ENCODE results near the gene MAGI2. TPM values are rescaled to one million over a fixed set of nuclear protein-coding genes. Genes with fewer than 3 reads are reported as not detected.

The MAGI2 gene
- total RNA-seq, 1 experiment from 2014 or later = 14.3 TPM

DNA sequence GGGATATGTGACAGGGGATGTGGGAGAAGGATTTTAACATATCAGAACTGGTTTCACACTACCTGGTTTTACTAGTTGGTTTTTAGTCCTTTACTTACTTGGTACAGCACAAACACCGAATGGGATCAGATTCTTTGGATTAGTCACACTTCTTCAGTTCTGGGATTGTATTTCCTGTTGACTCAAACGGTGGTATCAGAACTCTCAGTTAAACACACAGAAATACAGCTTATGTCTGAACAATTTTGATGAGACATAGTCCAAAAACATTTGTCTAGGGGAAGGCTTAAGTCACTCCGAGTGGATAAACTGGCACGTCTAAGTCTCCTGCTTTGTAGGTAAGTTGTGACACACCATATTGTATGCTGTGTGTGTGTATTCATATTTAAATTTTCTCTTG, 1174.4 kb downstream of the MAGI2 start:
- H3K36me3 Mint-ChIP-seq (ENCODE audit: insufficient read depth in 1 of 3, low read depth in 3 of 3) = peaks cover 0 to 5% (median 0%) of the 10 kb centered on the region in 3 experiments; a peak in 1 of 7 replicates
- Histone ChIP-seq H3K4ac (ENCODE audit: low read depth, low read length) (no peak overlapping the region), H4K91ac (ENCODE audit: insufficient read length, low read depth, low read length) (no peak overlapping the region), H2BK5ac (ENCODE audit: insufficient read length, low read length) (no peak overlapping the region), H3K56ac (ENCODE audit: insufficient read length, low read depth, low read length) (no peak overlapping the region), H3K23me2 (ENCODE audit: insufficient read length, low read depth, low read length, poor library complexity, severe bottlenecking) (no peaks in the 10 kb centered on the region), H3K79me1 (ENCODE audit: insufficient read depth, low read depth, low read length, poor library complexity, severe bottlenecking) (no peaks in the 10 kb centered on the region), H2BK12ac (ENCODE audit: insufficient read length, low read depth, low read length) (no peak overlapping the region), H3T11ph (ENCODE audit: low read length) (no peak overlapping the region), H2BK20ac (ENCODE audit: low read depth, low read length, poor library complexity, severe bottlenecking) (no peak overlapping the region), H3K79me2 (ENCODE audit: insufficient read depth, low read length) (no peaks in the 10 kb centered on the region), H3K9me3 (ENCODE audit: control insufficient read depth, low read depth, low read length) (no peaks in the 10 kb centered on the region), H2AK5ac (ENCODE audit: insufficient read length, low read length) (no peak overlapping the region), H2BK120ac (ENCODE audit: low read depth, low read length, poor library complexity, severe bottlenecking) (no peak overlapping the region), H3K14ac (ENCODE audit: insufficient read depth, low read length) (no peak overlapping the region), H3K23ac (ENCODE audit: insufficient read length, low read depth, low read length) (no peak overlapping the region), H4K5ac (ENCODE audit: insufficient read length, low read depth, low read length) (no peak overlapping the region), H2AFZ (ENCODE audit: low read length) (no peak overlapping the region), H3K4me1 (ENCODE audit: insufficient read depth, low read length) (no peaks in the 10 kb centered on the region), H3K9ac (ENCODE audit: extremely low read depth, insufficient read length, low read length) (no peak overlapping the region), H4K8ac (replicated peaks; ENCODE audit: insufficient read length, low read depth, low read length) (no peak overlapping the region), H2BK15ac (ENCODE audit: low read depth, low read length) (no peak overlapping the region), H3K27ac (ENCODE audit: insufficient read length, low read depth, low read length) (no peak overlapping the region), H4K20me1 (ENCODE audit: control insufficient read depth, insufficient read depth, insufficient read length) (no peaks in the 10 kb centered on the region), H3K18ac (ENCODE audit: insufficient read length, low read depth, low read length) (no peak overlapping the region), H3K27me3 (ENCODE audit: insufficient read depth, low read length) (no peaks in the 10 kb centered on the region), H3K4me2 (ENCODE audit: insufficient read depth, insufficient read length, low read length) (no peak overlapping the region)
- H3K9me3 Mint-ChIP-seq = no peaks in the 10 kb centered on the region
- peaks cover 2 to 3% of the 10 kb centered on the region in 2 experiments; a peak in 3 of 4 replicates for H3K4me1 Mint-ChIP-seq
- H3K27me3 Mint-ChIP-seq (ENCODE audit: low read depth) = no peaks in the 10 kb centered on the region
- TF ChIP-seq, protein P1, sequence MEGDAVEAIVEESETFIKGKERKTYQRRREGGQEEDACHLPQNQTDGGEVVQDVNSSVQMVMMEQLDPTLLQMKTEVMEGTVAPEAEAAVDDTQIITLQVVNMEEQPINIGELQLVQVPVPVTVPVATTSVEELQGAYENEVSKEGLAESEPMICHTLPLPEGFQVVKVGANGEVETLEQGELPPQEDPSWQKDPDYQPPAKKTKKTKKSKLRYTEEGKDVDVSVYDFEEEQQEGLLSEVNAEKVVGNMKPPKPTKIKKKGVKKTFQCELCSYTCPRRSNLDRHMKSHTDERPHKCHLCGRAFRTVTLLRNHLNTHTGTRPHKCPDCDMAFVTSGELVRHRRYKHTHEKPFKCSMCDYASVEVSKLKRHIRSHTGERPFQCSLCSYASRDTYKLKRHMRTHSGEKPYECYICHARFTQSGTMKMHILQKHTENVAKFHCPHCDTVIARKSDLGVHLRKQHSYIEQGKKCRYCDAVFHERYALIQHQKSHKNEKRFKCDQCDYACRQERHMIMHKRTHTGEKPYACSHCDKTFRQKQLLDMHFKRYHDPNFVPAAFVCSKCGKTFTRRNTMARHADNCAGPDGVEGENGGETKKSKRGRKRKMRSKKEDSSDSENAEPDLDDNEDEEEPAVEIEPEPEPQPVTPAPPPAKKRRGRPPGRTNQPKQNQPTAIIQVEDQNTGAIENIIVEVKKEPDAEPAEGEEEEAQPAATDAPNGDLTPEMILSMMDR (conservative IDR thresholded peaks at IDR 0.05) = no peak
- no CpG with 5 or more reads among the region's 4 CpGs for WGBS (ENCODE audit: extremely low coverage, insufficient read length, low lambda C conversion rate)
- no peak overlapping the region for H3K4me3 Mint-ChIP-seq
- DNase-seq = no peak
- H3K27ac Mint-ChIP-seq = peak overlapping the region in 2 of 3 experiments; percentile 45 to 49; a peak in 2 of 7 replicates
